ENCODE results near the gene SLC27A4.
"Not testable (repeated sequence)": the region's sequence is repeated elsewhere in the genome, so short reads cannot be mapped to it uniquely, and the experiment has no call there.

SLC27A4 gene

DNA sequence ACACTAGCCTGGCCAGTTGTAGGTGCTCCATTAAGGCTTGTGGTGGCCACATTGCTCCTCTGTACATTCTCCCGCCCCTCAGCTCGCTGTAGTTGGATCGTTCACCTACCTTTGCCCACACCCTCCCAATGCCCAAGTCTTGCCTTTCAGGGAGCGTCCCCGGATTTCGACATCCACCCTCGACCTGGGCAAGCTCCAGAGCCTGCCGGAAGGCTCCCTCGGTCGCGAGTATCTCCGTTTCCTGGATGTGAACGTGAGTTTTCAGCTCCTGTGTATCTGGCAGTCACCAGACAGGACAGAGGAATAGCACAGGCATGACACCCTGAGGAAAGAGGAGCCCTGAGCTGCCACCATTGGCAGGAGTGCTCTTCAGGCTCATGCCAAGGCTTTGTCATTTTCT is 14.7 kb upstream of the SLC27A4 start:
- DNase-seq, result no peak

DNA sequence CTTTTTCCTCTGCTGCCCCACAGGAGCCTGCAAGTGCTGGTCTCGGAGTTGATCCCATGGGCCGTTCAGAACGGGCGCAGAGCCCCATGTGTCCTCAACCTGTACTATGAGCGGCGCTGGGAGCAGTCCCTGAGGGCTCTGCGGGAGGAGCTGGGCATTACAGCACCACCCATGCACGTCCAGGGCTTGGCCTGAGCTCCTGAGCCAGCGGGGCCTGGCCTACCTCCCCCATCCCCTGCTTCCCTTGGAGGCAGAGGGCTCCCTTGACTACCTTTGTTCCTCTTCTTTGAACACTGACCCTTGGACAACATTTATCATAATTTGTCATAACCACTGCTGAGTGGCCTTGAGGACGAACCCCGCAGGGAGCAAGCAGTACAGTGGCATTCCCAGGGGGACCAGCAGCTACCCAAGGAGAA is 6.9 kb upstream of the SLC27A4 start:
- DNase-seq, result no peak

GRCh38 chr9:128335161-128335560 is 5.2 kb upstream of the SLC27A4 start:
- no peak for DNase-seq

GRCh38 chr9:128335914-128336313 is 4.4 kb upstream of the SLC27A4 start:
- DNase-seq, result no peak

GRCh38 chr9:128337936-128338335 is 2.4 kb upstream of the SLC27A4 start:
- no peak for DNase-seq

DNA sequence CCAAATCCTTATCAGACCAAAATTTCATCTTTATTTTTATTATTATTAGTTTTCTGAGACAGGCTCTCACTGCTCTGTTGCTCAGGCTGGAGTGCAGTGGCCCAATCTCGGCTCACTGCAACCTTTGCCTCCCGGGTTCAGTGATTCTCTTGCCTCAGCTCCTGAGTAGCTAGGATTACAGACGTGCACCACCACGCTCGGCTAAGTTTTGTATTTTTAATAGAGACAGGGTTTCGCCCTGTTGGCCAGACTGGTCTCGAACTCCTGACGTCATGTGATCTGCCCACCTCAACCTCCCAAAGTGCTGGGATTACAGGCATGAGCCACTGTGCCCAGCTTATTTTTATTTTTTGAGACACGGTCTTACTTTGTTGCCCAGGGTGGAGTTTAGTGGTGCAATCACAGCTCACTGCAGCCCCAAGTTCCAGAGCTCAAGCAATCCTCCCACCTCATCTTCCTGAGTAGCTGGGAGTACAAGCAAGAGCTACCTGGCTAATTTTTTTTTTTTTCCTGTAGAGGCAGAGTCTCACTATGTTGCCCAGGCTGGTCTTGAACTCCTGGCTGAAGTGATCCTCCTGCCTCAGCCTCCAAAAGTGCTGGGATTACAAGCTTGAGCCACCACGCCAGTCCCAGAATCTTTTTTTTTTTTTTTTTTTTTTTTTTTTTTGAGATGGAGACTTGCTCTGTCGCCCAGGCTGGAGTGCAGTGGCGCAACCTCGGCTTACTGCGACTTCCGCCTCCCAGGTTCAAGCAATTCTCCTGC is 1.3 kb upstream of the SLC27A4 start:
- not testable (repeated sequence) for DNase-seq

DNA sequence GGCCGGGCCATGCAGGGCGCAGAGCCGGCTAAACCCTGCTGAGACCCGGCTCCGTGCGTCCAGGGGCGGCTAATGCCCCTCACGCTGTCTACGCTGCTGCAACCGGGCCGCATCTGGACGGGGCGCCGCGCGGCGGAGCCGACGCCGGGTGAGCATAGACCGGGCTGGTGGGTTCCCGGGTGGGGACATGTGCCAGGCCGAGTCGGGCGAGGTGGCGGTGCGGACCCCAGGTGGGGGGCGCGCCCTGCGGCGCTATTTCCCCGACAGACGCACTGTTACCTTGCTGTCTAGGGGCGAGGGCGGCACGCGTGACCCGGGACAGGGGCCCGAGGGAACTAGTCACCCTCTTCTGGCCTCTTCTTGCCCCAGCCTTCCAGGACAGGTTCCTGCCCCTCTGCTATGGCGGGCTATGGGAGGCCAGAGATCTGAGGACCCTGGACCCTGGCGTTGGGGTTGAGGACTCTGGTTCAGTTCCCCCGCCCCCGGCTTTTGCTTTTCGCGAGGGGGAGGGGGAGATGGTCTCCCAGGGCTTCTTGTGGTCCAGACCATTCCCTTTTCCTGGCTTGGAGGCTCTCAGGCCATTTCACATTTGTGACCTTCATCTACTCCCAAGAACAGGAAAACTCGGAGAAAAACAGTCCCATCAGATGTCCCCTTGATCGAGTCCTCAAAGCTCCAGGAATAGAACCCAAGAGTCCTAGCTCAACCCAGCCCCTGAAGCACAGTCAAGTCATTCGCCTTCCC is 536 bp downstream of the SLC27A4 start:
- DNase-seq, result no peak

DNA sequence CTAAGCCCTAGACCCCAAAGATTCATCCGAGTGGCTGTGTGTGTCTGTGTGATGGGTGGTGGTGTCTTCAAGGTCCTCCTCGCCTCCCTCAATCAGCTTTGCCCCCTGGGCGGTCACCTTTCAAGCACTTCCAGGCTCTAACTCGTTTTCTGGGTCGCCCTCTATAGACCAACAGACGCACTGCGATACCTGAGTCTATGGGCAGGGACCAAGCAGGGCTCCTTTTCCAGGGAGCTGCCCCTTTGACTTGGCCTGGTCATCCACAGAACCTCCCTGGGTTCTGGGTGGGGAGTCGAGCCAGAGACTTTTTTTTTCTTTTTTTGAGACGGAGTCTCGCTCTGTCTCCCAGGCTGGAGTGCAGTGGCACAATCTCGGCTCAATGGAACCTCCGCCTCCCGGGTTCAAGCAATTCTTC is 1.1 kb downstream of the SLC27A4 start:
- peak; percentile 58 for DNase-seq

DNA sequence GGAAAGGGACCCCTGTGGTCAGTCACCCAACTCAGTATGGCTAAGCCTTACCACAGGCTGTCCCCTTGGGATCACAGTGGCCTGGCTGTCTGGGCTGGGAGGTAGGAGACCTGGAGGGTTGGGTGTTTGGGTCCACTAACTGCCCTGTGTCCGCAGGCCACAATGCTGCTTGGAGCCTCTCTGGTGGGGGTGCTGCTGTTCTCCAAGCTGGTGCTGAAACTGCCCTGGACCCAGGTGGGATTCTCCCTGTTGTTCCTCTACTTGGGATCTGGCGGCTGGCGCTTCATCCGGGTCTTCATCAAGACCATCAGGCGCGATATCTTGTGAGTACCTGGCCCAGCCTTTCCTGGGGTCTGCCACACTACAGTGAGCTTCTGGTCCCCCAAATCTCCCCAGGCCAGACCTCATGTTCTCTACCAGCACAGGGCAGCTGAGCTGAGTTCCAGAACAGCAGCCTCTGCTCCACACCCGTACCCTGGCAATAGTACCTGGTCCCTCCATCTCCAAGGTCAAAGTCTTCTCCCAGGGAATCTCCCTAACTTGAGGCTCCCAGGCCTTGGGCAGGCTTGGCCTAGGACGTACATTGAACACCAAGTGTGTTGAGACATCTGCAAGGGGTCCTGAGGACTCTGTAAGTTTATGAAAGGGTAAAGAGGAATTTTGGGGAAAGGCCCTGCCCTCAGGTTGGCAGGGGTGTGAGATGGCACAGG is 2.8 kb downstream of the SLC27A4 start:
- DNase-seq, result no peak

GRCh38 chr9:128343855-128344254 is 3.5 kb downstream of the SLC27A4 start:
- DNase-seq, result no peak

- DNase-seq, result no peak
These were observed 4.7 kb downstream of the SLC27A4 start for GRCh38 chr9:128344931-128345605.

DNA sequence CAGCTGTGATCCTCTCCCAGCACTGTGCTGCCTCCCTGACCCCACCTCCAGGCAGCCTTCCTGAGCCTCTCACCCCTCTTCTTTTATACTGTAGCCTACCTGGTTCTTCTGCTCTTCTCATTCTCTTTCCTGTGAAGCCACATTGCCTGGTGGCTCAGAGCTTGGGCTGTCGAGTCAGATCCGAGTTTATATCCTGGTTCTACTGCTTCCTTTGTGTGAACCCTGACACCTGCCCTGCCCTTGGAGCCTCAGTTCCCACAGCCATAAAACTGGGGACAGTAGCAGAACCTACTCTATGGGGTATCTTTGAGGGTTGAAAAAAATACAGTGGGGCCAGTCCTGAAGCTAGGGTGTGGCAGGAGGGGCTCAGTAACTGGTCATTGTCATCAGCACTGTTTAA is 8.8 kb downstream of the SLC27A4 start:
- DNase-seq, result no peak

- DNase-seq, result no peak
These were observed 9.4 kb downstream of the SLC27A4 start for GRCh38 chr9:128349772-128350171.

- DNase-seq, result no peak
These were observed 15.1 kb downstream of the SLC27A4 start for GRCh38 chr9:128355451-128355850.

DNA sequence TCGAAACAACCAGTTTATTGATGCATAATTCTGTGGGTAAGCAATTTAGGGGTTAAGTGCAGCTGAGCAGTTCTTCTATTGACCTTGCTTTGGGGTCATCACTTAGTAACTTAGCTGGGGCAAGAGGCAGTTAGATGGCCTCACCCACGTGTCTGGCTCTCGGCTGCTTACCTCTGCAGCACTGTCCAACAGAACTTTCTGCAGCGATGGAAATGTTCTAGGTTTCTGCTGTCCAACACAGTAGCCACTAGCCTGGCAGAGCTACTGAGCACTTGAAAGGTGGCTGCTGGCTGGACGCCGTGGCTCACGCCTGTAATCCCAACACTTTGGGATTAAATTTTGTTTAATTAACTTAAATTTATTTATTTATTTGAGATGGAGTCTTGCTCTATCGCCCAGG is 17.8 kb downstream of the SLC27A4 start:
- DNase-seq, result no peak

DNA sequence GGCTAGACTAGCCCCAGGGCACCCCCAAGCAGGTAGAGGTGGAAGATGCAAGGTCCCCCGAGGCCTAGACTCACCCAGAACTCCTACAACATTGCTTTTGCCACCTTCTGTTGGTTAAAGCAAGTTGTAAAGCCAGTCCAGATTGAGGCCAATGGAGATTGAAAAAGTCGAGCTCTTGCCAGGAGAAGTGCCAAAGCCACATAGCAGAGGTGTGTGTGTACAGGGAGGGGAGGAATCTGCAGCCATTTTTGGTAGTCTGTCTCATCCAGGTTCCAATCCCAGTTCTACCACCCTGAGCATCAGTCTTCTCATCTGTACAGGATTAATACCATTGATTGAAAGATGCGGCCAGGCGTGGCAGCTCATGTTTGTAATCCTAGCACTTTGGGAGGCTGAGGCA is 18.5 kb downstream of the SLC27A4 start:
- no peak for DNase-seq

- DNase-seq, result no peak
These were observed 20.5 kb downstream of the SLC27A4 start for GRCh38 chr9:128360826-128361225.

DNA sequence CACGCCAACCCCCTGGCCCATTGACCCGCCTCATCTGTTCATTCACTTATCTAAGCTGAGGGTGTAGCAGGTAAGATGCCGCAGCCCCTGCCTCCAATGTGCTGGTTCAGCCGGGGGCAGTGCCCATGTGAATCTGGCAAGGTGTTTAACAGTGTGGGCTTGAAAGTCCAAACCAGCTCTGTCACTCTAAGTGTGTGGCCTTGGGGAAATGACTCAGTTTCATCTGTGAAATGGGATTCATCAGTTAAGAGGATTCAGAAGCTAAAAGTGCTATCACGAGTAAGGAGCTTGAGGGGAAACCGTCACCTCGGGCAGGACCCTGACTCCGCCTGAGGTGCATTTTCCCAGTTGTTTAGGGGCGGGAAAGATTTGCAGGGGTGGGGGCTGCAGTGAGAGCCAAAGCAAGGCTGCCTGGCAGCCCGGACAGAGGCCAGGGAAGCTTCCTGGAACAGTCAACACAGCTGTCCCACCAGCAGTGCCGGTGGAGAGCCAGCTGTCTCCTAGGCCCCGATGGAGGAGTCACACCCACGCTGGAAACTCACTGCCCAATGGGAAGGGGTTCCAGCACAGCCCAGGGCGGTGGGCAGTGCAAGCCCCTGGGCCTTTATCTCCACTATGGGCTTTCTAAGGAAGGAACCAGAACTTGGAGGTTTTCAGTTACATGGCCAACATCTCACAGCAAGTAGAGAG is 21.1 kb downstream of the SLC27A4 start:
- DNase-seq, result no peak

GRCh38 chr9:128361986-128362646 is 21.8 kb downstream of the SLC27A4 start:
- peak; percentile 92 for DNase-seq

DNA sequence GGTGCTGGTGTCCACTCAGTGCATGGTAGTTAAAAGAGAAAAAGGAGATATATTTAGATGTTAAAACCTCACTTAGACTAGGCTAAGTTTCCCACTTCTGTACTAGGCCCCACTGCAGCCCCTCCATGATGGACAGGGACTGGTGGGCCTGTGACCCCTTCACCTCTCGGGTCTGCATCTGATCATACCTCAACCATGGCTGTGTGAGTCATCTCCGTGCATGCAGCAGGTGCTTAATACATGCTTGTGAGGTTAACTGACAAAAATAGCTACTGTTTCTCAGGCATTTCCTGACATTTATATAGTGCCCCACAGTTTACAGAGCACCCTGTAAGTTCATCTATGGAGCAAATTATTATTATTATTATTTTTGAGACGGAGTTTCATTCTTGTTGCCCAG is 22.4 kb downstream of the SLC27A4 start:
- no peak for DNase-seq

DNA sequence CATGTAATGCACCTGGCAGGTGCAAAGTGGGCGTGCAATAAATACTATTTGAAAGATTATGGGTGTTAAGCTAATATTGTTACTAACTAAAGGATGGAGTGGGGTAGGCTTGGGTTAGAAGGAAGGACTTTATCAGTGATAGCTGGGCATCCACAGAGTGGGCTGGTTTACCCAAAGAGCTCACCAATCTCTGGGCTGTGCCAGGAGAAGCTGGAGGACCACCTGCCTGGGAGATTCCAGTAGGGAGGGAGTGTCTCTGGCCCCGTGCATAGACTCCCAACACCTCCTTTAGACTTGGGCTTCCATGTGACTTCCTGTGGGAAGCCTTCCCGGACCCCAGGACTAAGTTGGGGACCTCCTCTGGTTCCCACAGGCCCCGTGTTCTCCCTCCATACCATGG is 25.2 kb downstream of the SLC27A4 start:
- no peak for DNase-seq

Data from right forelimb (tissue), 1 donor.